Measurements from ENCODE around the gene MEIKIN.

GRCh38 chr5:131950706-131951105 lies 5.2 kb upstream of the MEIKIN start:
- TF ChIP-seq CTCF (conservative IDR thresholded peaks at IDR 0.05 in 1 of 2, IDR thresholded peaks at IDR 0.05 in 1 of 2; ENCODE audit: low read depth in 1 of 2, low read length in 2 of 2) (no peak), EZH2 (IDR thresholded peaks at IDR 0.05; ENCODE audit: low read length, missing control alignments) (no peak)

Data from fibroblast of lung (primary cell).